ENCODE data around the gene ZSWIM8. TPM values are rescaled to one million over a fixed set of nuclear protein-coding genes. Genes with fewer than 3 reads are reported as not detected.

The ZSWIM8 gene
- total RNA-seq, 1 donor from 2014 or later = 30.5 TPM

DNA sequence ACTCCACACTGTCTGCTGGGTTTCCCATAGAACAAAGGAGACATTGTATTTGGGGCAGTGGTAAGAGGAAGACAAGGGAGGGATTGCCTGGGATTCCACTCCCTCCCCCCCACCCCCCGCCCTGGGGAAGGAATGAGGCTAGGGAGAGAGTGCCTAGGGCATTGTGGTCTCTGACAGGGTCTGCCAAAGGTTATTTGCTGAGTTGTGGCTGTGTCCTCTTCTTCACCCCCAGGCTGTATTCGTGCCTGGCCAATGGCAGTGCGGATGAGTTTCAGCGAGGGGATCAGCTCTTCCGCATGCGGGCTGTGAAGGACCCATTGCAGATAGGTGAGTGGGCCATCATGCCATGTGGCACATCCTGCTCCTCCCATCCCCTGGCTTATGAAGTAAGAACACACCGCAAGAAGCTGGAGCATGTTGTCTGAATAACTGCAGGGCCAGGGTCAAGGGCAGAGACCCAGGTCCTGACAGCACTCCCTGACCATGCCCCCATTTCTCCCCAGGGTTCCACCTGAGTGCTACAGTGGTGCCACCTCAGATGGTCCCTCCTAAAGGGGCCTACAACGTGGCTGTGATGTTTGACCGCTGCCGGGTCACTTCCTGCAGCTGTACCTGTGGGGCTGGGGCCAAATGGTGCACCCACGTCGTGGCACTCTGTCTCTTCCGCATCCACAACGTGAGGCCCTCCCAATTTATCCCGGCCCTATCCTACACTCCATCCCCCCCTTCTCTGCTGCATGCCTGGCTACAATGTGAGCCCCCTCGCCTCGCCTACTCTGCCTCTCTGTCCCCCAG, 3.7 kb downstream of the ZSWIM8 start:
- no peaks in the 10 kb centered on the region for H3K9me3 Mint-ChIP-seq
- no peaks in the 10 kb centered on the region for H3K36me3 ChIP-seq

DNA sequence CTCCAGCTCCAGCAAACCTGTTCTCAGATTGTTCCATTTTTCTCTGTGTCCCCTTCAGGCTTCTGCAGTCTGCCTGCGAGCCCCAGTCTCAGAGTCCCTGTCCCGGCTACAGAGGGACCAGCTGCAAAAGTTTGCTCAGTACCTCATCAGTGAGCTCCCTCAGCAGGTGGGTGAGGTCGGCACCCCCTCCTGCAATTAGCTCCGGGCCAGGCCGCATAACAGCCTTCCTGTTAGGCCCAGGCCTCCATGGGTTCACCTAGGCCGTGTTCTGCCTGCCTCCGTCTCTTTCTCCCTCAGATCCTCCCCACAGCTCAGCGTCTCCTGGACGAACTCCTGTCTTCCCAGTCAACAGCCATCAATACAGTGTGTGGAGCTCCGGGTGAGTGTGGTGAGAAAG, 4.3 kb downstream of the ZSWIM8 start:
- Histone ChIP-seq H3K4me2 (no peak overlapping the region), H3K4me3 (no peak overlapping the region), H2AFZ (replicated peaks) (no peak overlapping the region), H3F3A (ENCODE audit: low read depth) (peaks cover 17% of the 10 kb centered on the region), H3K27ac (no peak overlapping the region), H3K36me3 (no peaks in the 10 kb centered on the region), H3K27me3 (no peaks in the 10 kb centered on the region), H3K9me3 (ENCODE audit: low read depth) (no peaks in the 10 kb centered on the region), H3K79me2 (ENCODE audit: low read depth) (peaks cover 24% of the 10 kb centered on the region), H4K20me1 (ENCODE audit: low read depth) (peaks cover 26% of the 10 kb centered on the region), H3K9ac (no peak overlapping the region), H3K4me1 (peaks cover 5% of the 10 kb centered on the region)
- Mint-ChIP-seq H3K27ac (no peak overlapping the region), H3K4me1 (peaks cover 20% of the 10 kb centered on the region), H3K4me3 (no peak overlapping the region), H3K36me3 (peaks cover 16% of the 10 kb centered on the region), H3K9me3 (no peaks in the 10 kb centered on the region), H3K27me3 (ENCODE audit: insufficient read depth, low read depth) (peaks cover 3% of the 10 kb centered on the region)
- no peak for TF ChIP-seq EZH2 (IDR thresholded peaks at IDR 0.05)
- TF ChIP-seq, protein P1, sequence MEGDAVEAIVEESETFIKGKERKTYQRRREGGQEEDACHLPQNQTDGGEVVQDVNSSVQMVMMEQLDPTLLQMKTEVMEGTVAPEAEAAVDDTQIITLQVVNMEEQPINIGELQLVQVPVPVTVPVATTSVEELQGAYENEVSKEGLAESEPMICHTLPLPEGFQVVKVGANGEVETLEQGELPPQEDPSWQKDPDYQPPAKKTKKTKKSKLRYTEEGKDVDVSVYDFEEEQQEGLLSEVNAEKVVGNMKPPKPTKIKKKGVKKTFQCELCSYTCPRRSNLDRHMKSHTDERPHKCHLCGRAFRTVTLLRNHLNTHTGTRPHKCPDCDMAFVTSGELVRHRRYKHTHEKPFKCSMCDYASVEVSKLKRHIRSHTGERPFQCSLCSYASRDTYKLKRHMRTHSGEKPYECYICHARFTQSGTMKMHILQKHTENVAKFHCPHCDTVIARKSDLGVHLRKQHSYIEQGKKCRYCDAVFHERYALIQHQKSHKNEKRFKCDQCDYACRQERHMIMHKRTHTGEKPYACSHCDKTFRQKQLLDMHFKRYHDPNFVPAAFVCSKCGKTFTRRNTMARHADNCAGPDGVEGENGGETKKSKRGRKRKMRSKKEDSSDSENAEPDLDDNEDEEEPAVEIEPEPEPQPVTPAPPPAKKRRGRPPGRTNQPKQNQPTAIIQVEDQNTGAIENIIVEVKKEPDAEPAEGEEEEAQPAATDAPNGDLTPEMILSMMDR (IDR thresholded peaks at IDR 0.05) = no peak
- TF ChIP-seq EZH2phosphoT487 (IDR thresholded peaks at IDR 0.05) = no peak
- DNase-seq (ENCODE audit: low spot score) = no peak

More for the DNA sequence above, 3.7 kb downstream of the ZSWIM8 start:
- Mint-ChIP-seq H3K4me3 (no peak overlapping the region), H3K36me3 (peaks cover 16% of the 10 kb centered on the region), H3K27ac (no peak overlapping the region), H3K4me1 (peaks cover 22% of the 10 kb centered on the region), H3K27me3 (ENCODE audit: insufficient read depth, low read depth) (peaks cover 3% of the 10 kb centered on the region)
- H4K20me1 ChIP-seq (ENCODE audit: low read depth) = peaks cover 26% of the 10 kb centered on the region
- H3K4me3 ChIP-seq = no peak overlapping the region
- no peak for DNase-seq (ENCODE audit: low spot score)
- no peak overlapping the region for H3K9ac ChIP-seq
- no peaks in the 10 kb centered on the region for H3K27me3 ChIP-seq
- H3K9me3 ChIP-seq (ENCODE audit: low read depth) = no peaks in the 10 kb centered on the region
- peaks cover 23% of the 10 kb centered on the region for H3F3A ChIP-seq (ENCODE audit: low read depth)
- no peak overlapping the region for H3K27ac ChIP-seq
- H3K4me1 ChIP-seq = peaks cover 5% of the 10 kb centered on the region
- H3K4me2 ChIP-seq = no peak overlapping the region
- TF ChIP-seq EZH2phosphoT487 (IDR thresholded peaks at IDR 0.05) = no peak
- H2AFZ ChIP-seq (replicated peaks) = no peak overlapping the region
- H3K79me2 ChIP-seq (ENCODE audit: low read depth) = peaks cover 30% of the 10 kb centered on the region

DNA sequence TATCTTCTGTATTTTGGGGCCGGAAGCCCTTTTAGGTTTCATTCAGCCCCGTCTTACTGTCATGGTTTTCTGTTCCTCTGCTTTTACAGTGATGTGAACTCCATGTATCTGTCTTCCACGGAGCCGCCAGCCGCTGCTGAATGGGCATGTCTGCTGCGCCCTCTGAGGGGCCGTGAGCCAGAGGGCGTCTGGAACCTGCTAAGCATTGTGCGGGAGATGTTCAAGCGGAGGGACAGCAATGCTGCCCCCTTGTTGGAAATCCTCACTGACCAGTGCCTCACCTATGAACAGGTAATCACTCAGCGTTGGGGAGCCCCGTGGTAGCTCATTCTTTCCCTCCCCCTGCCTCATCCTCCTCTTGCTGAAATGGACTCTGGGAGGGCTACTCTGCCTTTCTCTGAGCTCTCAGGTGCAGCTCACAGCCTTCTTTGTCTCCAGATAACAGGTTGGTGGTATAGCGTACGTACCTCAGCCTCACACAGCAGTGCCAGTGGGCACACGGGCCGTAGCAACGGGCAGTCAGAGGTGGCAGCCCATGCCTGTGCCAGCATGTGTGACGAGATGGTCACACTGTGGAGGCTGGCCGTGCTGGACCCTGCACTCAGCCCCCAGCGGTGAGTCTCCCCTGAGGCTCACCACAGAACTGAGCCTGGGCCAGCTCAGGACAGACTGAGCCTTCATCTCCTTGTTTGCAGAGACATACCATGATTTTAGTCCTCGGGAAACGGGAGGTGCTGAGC, 5.7 kb downstream of the ZSWIM8 start:
- no peak overlapping the region for H3K9ac ChIP-seq
- H3K4me3 ChIP-seq = no peak overlapping the region
- no peaks in the 10 kb centered on the region for H3K27me3 ChIP-seq
- Mint-ChIP-seq H3K4me3 (no peak overlapping the region), H3K27me3 (ENCODE audit: insufficient read depth, low read depth) (peaks cover 3% of the 10 kb centered on the region), H3K4me1 (peaks cover 13% of the 10 kb centered on the region), H3K27ac (no peak overlapping the region), H3K36me3 (peaks cover 22% of the 10 kb centered on the region), H3K9me3 (no peaks in the 10 kb centered on the region)
- no peaks in the 10 kb centered on the region for H3K36me3 ChIP-seq
- TF ChIP-seq EZH2phosphoT487 (IDR thresholded peaks at IDR 0.05) = no peak
- TF ChIP-seq, protein P1 (IDR thresholded peaks at IDR 0.05) = no peak
- TF ChIP-seq EZH2 (IDR thresholded peaks at IDR 0.05) = no peak
- H3K79me2 ChIP-seq (ENCODE audit: low read depth) = peaks cover 21% of the 10 kb centered on the region
- no peak overlapping the region for H3K4me2 ChIP-seq
- no peak for DNase-seq (ENCODE audit: low spot score)
- peaks cover 5% of the 10 kb centered on the region for H3K4me1 ChIP-seq
- H3F3A ChIP-seq (ENCODE audit: low read depth) = peaks cover 7% of the 10 kb centered on the region
- no peaks in the 10 kb centered on the region for H3K9me3 ChIP-seq (ENCODE audit: low read depth)
- peaks cover 20% of the 10 kb centered on the region for H4K20me1 ChIP-seq (ENCODE audit: low read depth)
- H2AFZ ChIP-seq (replicated peaks) = no peak overlapping the region
- H3K27ac ChIP-seq = no peak overlapping the region
